H1 (cell line): ENCODE results near the gene AFTPH. TPM values are rescaled to one million over a fixed set of nuclear protein-coding genes. Genes with fewer than 3 reads are reported as not detected.

Source experiments
- CTCF ChIA-PET: fragments of 300-600 bp; sonication (Branson Sonifier 250); formaldehyde crosslinking; loops from one replicate; lab custom pipeline; 2021; ENCODE audit not compliant: partially characterized antibody; lab: Charles Lee
- POLR2A ChIA-PET: fragments of 300-600 bp; sonication (Branson Sonifier 250); formaldehyde crosslinking; loops from one replicate; lab custom pipeline; 2021; ENCODE audit warnings: inconsistent platforms; ENCODE audit not compliant: partially characterized antibody; lab: Charles Lee
- DNase-seq, 2 experiments: peaks; one replicate each; pipeline versions ENCODE4 v3.0.0 to v3.0.0-alpha.2; 2010 to 2022; ENCODE audit warnings: low spot score in 2 of 2, low read depth in 1 of 2, mixed read lengths in 1 of 2
- FAIRE-seq: peaks from 2 replicates; lab custom pipeline; 2011; peaks lifted over from hg19 to GRCh38; lab: Jason Lieb, UNC
- H2AFZ ChIP-seq: 2 replicates; pipeline ENCODE4 v1.8.1; 2012; ENCODE audit warnings: low read length, inconsistent platforms
- H2AK5ac ChIP-seq: 2 replicates; pipeline ENCODE4 v1.6.1; 2013; ENCODE audit warnings: low read depth, low read length
- H2BK120ac ChIP-seq: replicated peaks from 2 replicates; pipeline ENCODE3; 2013; ENCODE audit warnings: low read depth, low read length, inconsistent platforms
- H2BK12ac ChIP-seq: 2 replicates; pipeline ENCODE4 v1.6.1; 2013; ENCODE audit warnings: low read depth, low read length
- H2BK15ac ChIP-seq: 2 replicates; pipeline ENCODE4 v1.6.1; 2013; ENCODE audit warnings: low read length
- H2BK20ac ChIP-seq: 2 replicates; pipeline ENCODE4 v1.6.1; 2013; ENCODE audit warnings: low read length
- H2BK5ac ChIP-seq: 2 replicates; pipeline ENCODE4 v1.6.1; 2013; ENCODE audit warnings: low read depth, low read length
- H3K14ac ChIP-seq: 2 replicates; pipeline ENCODE4 v1.6.1; 2013; ENCODE audit warnings: inconsistent platforms; ENCODE audit not compliant: insufficient read length
- H3K18ac ChIP-seq: 2 replicates; pipeline ENCODE4 v1.6.1; 2013; ENCODE audit warnings: low read length; ENCODE audit errors: extremely low read depth
- H3K23ac ChIP-seq: 2 replicates; pipeline ENCODE4 v1.6.1; 2013; ENCODE audit warnings: inconsistent platforms; ENCODE audit not compliant: insufficient read length
- H3K23me2 ChIP-seq: 2 replicates; pipeline ENCODE4 v1.6.1; 2013; ENCODE audit warnings: low read depth, low read length
- H3K27ac ChIP-seq: 2 replicates; pipeline ENCODE4 v1.6.1; 2011; ENCODE audit warnings: low read depth, low read length, inconsistent platforms
- H3K27me3 ChIP-seq, 4 experiments: replicated peaks in 1 of 4; 1 replicate in 1 of 4; 2 replicates in 3 of 4; pipeline versions ENCODE4 v1.6.1 to v1.8.1; 2011 to 2013; ENCODE audit warnings: low read length in 3 of 4, mild to moderate bottlenecking in 3 of 4, inconsistent platforms in 2 of 4, mixed read lengths in 2 of 4, moderate library complexity in 1 of 4; ENCODE audit not compliant: control insufficient read depth in 3 of 4, insufficient read depth in 3 of 4; ENCODE audit errors: extremely low read depth in 1 of 4
- H3K36me3 ChIP-seq, 4 experiments: 2 replicates each; pipeline versions ENCODE4 v1.6.1 to v1.8.1; 2011 to 2013; ENCODE audit warnings: mild to moderate bottlenecking in 4 of 4, low read length in 3 of 4, moderate library complexity in 2 of 4, control low read depth in 1 of 4, inconsistent platforms in 1 of 4; ENCODE audit not compliant: insufficient read depth in 4 of 4, control insufficient read depth in 2 of 4
- H3K4ac ChIP-seq: replicated peaks from 2 replicates; pipeline ENCODE3; 2013; ENCODE audit warnings: low read length, low read depth, mixed read lengths, inconsistent platforms; ENCODE audit not compliant: insufficient read length
- H3K4me1 ChIP-seq, 4 experiments: replicated peaks in 1 of 4; 1 replicate in 1 of 4; 2 replicates in 3 of 4; pipeline versions ENCODE4 v1.6.1 to v1.8.1; 2011 to 2013; ENCODE audit warnings: low read length in 3 of 4, inconsistent platforms in 2 of 4, mixed read lengths in 1 of 4; ENCODE audit not compliant: insufficient read depth in 4 of 4, control insufficient read depth in 3 of 4
- H3K4me2 ChIP-seq, 2 experiments: 2 replicates each; pipeline versions ENCODE4 v1.6.1 to v1.8.1; 2011 to 2013; ENCODE audit warnings: low read depth in 2 of 2, low read length in 2 of 2, control low read depth in 1 of 2, inconsistent platforms in 1 of 2, mild to moderate bottlenecking in 1 of 2; ENCODE audit not compliant: insufficient read depth in 1 of 2
- H3K4me3 ChIP-seq, 4 experiments: fragments of 200-600, 300-600 bp in 1 of 4; sonication (generic), shearing (Covaris generic), sonication (Bioruptor Twin) in 1 of 4; 2 replicates each; pipeline versions ENCODE4 v1.5.1 to v1.8.1; 2011 to 2016; ENCODE audit warnings: low read length in 4 of 4, low read depth in 3 of 4, control low read depth in 2 of 4, inconsistent platforms in 2 of 4, mild to moderate bottlenecking in 2 of 4, mixed read lengths in 1 of 4, moderate library complexity in 1 of 4; ENCODE audit not compliant: insufficient read depth in 2 of 4; ENCODE audit errors: extremely low read depth in 1 of 4
- H3K56ac ChIP-seq: replicated peaks from 2 replicates; pipeline ENCODE3; 2013; ENCODE audit warnings: low read depth, mild to moderate bottlenecking, mixed read lengths, low read length, inconsistent platforms; ENCODE audit not compliant: insufficient read length
- H3K79me1 ChIP-seq: 2 replicates; pipeline ENCODE4 v1.6.1; 2013; ENCODE audit warnings: low read depth, low read length, control low read depth
- H3K79me2 ChIP-seq, 2 experiments: 2 replicates each; pipeline versions ENCODE4 v1.6.1 to v1.8.1; 2012 to 2013; ENCODE audit warnings: low read length in 2 of 2, mild to moderate bottlenecking in 2 of 2, inconsistent platforms in 1 of 2; ENCODE audit not compliant: insufficient read depth in 2 of 2, control insufficient read depth in 1 of 2
- H3K9ac ChIP-seq, 4 experiments: replicated peaks in 1 of 4; 1 replicate in 1 of 4; 2 replicates in 3 of 4; pipeline versions ENCODE4 v1.6.1 to v1.8.1; 2011 to 2013; ENCODE audit warnings: low read depth in 3 of 4, low read length in 3 of 4, control low read depth in 2 of 4, mild to moderate bottlenecking in 2 of 4, moderate library complexity in 2 of 4, inconsistent platforms in 1 of 4; ENCODE audit errors: extremely low read depth in 1 of 4
- H3K9me3 ChIP-seq, 2 experiments: 2 replicates each; pipeline versions ENCODE4 v1.6.1 to v1.8.1; 2012 to 2013; ENCODE audit warnings: mild to moderate bottlenecking in 2 of 2, moderate library complexity in 2 of 2, control low read depth in 1 of 2, inconsistent platforms in 1 of 2, low read depth in 1 of 2, low read length in 1 of 2, mixed read lengths in 1 of 2; ENCODE audit not compliant: insufficient read depth in 2 of 2
- H4K20me1 ChIP-seq, 2 experiments: replicated peaks in 1 of 2; 2 replicates each; pipeline versions ENCODE3 to v1.8.1; 2011 to 2013; ENCODE audit warnings: inconsistent platforms in 2 of 2, low read length in 2 of 2, mild to moderate bottlenecking in 1 of 2; ENCODE audit not compliant: insufficient read depth in 2 of 2, control insufficient read depth in 1 of 2
- H4K5ac ChIP-seq: 2 replicates; pipeline ENCODE4 v1.6.1; 2013; ENCODE audit warnings: low read length, low read depth, mixed read lengths, inconsistent platforms; ENCODE audit not compliant: insufficient read length
- H4K8ac ChIP-seq: 2 replicates; pipeline ENCODE4 v1.8.0; 2013; ENCODE audit warnings: mild to moderate bottlenecking, moderate library complexity, low read length, inconsistent platforms; ENCODE audit not compliant: insufficient read depth; ENCODE audit errors: extremely low read depth
- H4K91ac ChIP-seq: replicated peaks from 2 replicates; pipeline ENCODE3; 2013; ENCODE audit warnings: low read length, mixed read lengths, inconsistent platforms; ENCODE audit not compliant: insufficient read length
- ATF3 ChIP-seq: IDR thresholded peaks from 2 replicates; pipeline ENCODE4 v1.6.1; 2011; ENCODE audit warnings: low read depth, mild to moderate bottlenecking, low read length; ENCODE audit not compliant: insufficient read depth
- CHD2 ChIP-seq: IDR thresholded peaks from 2 replicates; pipeline ENCODE4 v1.6.1; 2012; ENCODE audit warnings: low read length, improper control_type of control experiment
- KDM1A ChIP-seq: fragments of 200-600, 300-600 bp; sonication (generic); IDR thresholded peaks from 2 replicates; pipeline ENCODE4 v1.7.1; 2016; ENCODE audit warnings: mild to moderate bottlenecking, low read length, borderline replicate concordance
- MAFK ChIP-seq: IDR thresholded peaks from 2 replicates; pipeline ENCODE4 v1.6.1; 2012; ENCODE audit warnings: low read depth, mild to moderate bottlenecking, improper control_type of control experiment, low read length
- RAD21 ChIP-seq, 2 experiments: IDR thresholded peaks in 1 of 2; conservative IDR thresholded peaks in 1 of 2; 2 replicates each; pipeline ENCODE4 v1.6.1; 2011; ENCODE audit warnings: low read depth in 2 of 2, low read length in 2 of 2, improper control_type of control experiment in 1 of 2, inconsistent platforms in 1 of 2, mild to moderate bottlenecking in 1 of 2, moderate library complexity in 1 of 2
- SP1 ChIP-seq: IDR thresholded peaks from 2 replicates; pipeline ENCODE4 v1.6.1; 2011; ENCODE audit warnings: low read depth, low read length
- SP2 ChIP-seq: IDR thresholded peaks from 2 replicates; pipeline ENCODE4 v1.6.1; 2012; ENCODE audit warnings: mild to moderate bottlenecking, low read length, inconsistent platforms
- USF2 ChIP-seq: IDR thresholded peaks from 2 replicates; pipeline ENCODE4 v1.6.1; 2011; ENCODE audit warnings: low read length, improper control_type of control experiment
- WGBS, 2 experiments: shearing (Covaris generic) in 1 of 2; methylation state at CpG; one replicate each; pipeline versions ENCODE4 v1.1.6 to v1.1.7; 2013 to 2015; ENCODE audit warnings: low lambda C conversion rate in 2 of 2, mixed read lengths in 2 of 2, inconsistent platforms in 1 of 2, low coverage in 1 of 2, missing lambda C conversion rate in 1 of 2; ENCODE audit not compliant: insufficient replicate concordance in 2 of 2, insufficient coverage in 1 of 2, insufficient read length in 1 of 2; ENCODE audit errors: extremely low coverage in 1 of 2, missing lambda C conversion rate in 1 of 2; 5-methylcytosine and 5-hydroxymethylcytosine counted together
- polyA plus RNA-seq, 7 experiments: library from polyadenylated mRNA; depleted of rRNA in 3 of 7; stranded (reverse) in 5 of 7; unstranded in 2 of 7; fragments of >200 nt in 5 of 7; fragments of 200-250 nt in 2 of 7; gene quantifications; 1 replicate in 5 of 7; 2 replicates in 1 of 7; 4 replicates in 1 of 7; pipeline versions ENCODE4 v1.2.1 to v1.2.3, GENCODE V29; 2011 to 2013; ENCODE audit warnings: missing spikeins in 2 of 7, mixed read lengths in 2 of 7
- total RNA-seq: library from RNA; stranded (reverse); fragmentation: NEBNext Ultra II Directional; extraction: Animal tissue kit (Norgen Biotek cat#: 25700); gene quantifications from 2 replicates; pipeline ENCODE4 v1.2.1, GENCODE V29; 2021

AFTPH gene
- total and polyA plus RNA-seq, 2 of the 8 experiments (the other 6 are each of a cell fraction or from before 2014, with no cell fraction given): 7.3 to 15.0 TPM

GRCh38 chr2:64535024-64535423 is 10.9 kb downstream of the AFTPH start:
- H3K4me3 ChIP-seq: no peak overlapping the region
- H3K56ac ChIP-seq: no peak overlapping the region
- H2BK20ac ChIP-seq: no peak overlapping the region
- H2AFZ ChIP-seq: no peak overlapping the region
- H4K91ac ChIP-seq: no peak overlapping the region
- H3K23me2 ChIP-seq: no peaks in the 10 kb centered on the region
- H2BK12ac ChIP-seq: no peak overlapping the region
- H2BK5ac ChIP-seq: no peak overlapping the region
- H4K20me1 ChIP-seq: peaks cover 0 to 3% of the 10 kb centered on the region in 2 experiments
- 0 out of 2 replicates have a peak, but pooled peaks cover 4% of the 10 kb centered on the region for H3K79me1 ChIP-seq
- POLR2A ChIA-PET: no interaction called here
- H4K8ac ChIP-seq: no peak overlapping the region
- peaks cover 0 to 56% of the 10 kb centered on the region in 2 experiments; a peak in 2 of 4 replicates for H3K79me2 ChIP-seq
- H3K36me3 ChIP-seq: no peaks in the 10 kb centered on the region
- no peak overlapping the region for H2BK15ac ChIP-seq
- no peak overlapping the region for H2BK120ac ChIP-seq
- H3K9ac ChIP-seq: no peak overlapping the region
- no peaks in the 10 kb centered on the region for H3K9me3 ChIP-seq
- CTCF ChIA-PET: interaction anchor here (1.8 kb wide), 1 partner anchor 47 kb away, joined by 4 read pairs; no protein-coding TSS in a partner anchor
- no peak overlapping the region for H3K4me2 ChIP-seq
- H3K4ac ChIP-seq: no peak overlapping the region
- no peak overlapping the region for H4K5ac ChIP-seq
- no peak for FAIRE-seq
- TF ChIP-seq ATF3 (no peak), RAD21 (IDR thresholded peaks at IDR 0.05 in 1 of 2, conservative IDR thresholded peaks at IDR 0.05 in 1 of 2; ENCODE audit: low read depth in 2 of 2, low read length in 2 of 2) (no peak), USF2 (no peak), SP2 (no peak), MAFK (no peak), KDM1A (no peak), SP1 (no peak), CHD2 (no peak)
- no peak overlapping the region for H2AK5ac ChIP-seq
- H3K14ac ChIP-seq: no peak overlapping the region
- H3K23ac ChIP-seq: no peak overlapping the region
- no peak overlapping the region for H3K27ac ChIP-seq
- 100% methylated on average over 1 of the region's 1 CpG; no CpG with 5 or more reads in 1 of the 2 experiments for WGBS, 2 experiments
- no peaks in the 10 kb centered on the region for H3K27me3 ChIP-seq
- DNase-seq: no peak
- H3K4me1 ChIP-seq: no peaks in the 10 kb centered on the region; a peak in 3 of 7 replicates
- H3K18ac ChIP-seq: no peak overlapping the region
